Measurements from ENCODE around the gene SERPINA6.

DNA sequence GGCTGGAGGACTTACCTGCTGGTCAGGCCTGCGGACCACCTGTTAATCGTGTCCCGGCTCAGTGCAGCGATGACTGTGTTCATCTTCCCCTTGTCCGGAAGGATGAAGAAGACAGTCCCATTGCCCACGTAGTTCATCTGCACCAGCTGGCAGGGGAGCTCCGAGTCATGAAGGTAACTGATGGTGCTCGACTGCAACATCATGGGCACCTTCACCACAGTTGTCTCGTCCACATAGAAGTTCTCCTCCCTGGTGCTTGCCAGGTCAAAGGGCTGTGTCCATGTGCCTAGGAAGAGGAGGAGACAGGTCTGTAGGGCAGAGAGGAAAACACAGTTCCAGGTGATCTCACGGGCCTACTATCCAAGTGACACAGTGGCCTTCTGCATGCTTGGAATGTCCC, 13.4 kb downstream of the SERPINA6 start:
- TF ChIP-seq CTCF (IDR thresholded peaks at IDR 0.05; ENCODE audit: borderline replicate concordance, extremely low read depth, low read length, poor library complexity, severe bottlenecking): no peak
- no peak for TF ChIP-seq EZH2 (IDR thresholded peaks at IDR 0.05; ENCODE audit: borderline replicate concordance, low read depth, low read length, severe bottlenecking)

Data from DND-41 (cell line).